ENCODE measurements around the gene ZSCAN30.

ZSCAN30 gene

DNA sequence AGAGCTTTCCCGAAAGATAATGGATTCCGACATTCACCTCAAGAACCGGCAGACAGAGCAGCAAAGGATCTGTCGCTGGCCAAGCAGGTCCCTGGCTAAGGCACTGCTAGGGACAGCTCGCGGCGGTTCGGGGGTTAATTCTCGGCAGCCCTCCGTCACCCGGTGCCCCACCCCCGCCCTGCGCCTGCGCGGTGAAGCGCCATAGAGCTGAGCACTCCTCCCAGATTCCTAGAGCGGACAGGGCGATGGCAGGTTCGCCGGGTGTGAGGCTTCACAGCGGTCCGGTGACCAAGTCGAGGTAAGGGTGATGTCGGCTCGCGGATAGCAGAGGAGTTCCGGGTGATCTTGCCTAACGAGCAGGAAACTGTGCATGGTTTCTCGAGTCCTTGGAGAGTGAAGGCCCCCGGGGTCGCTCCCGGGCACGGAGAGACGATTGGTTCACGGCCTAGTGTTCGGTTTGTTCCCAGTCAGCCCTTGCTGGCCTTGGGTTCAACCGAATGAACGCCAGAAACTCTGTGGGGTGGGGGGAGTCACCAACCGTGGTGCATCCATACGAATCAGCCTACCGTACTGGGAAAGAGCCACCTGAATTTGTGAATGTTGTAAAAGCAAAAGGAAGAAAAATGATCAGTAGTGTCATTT is at the start of gene ZSCAN30:
Gene ZSCAN30 (minus strand): TSS at position 136 of the 642 bp plus-strand sequence. CDS start 25,877 bp downstream, outside the sequence.
- DNase-seq = no peak

DNA sequence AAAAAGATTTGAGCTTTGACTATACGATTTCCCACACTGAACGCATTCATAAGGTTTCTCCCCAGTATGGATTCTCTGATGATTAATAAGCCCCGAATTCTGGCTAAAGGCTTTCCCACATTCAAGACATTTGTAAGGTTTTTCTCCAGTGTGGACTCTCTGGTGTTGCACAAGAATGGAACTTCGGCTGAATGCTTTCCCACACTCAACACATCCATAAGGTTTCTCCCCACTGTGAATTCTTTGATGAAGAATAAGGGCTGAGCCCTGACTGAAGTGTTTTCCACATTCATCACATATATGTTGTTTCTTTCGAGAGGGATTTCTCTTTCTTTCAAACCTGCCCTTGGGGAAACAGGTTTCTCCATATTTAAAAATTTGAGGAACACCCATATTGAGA is 47.3 kb upstream of the ZSCAN30 start:
- no peak for DNase-seq

DNA sequence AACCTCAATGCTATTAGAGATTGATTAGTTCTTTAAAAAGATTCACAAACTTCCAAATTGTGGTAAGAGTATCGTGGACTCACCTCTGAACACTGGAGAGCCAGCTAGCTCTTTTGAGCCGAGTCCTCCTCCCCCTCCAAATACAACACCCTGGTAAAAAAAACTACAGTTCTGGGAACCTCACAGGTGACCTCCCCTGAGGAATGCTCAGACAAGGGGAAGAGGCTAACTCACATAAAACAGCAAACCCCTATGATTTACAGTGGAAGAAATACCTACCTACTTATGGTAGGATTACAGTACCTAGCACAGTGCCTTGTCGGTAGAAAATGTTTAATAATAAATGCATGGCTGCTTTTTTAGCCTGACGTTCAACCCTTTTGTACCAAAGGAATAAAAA is 45.8 kb upstream of the ZSCAN30 start:
- DNase-seq = no peak

DNA sequence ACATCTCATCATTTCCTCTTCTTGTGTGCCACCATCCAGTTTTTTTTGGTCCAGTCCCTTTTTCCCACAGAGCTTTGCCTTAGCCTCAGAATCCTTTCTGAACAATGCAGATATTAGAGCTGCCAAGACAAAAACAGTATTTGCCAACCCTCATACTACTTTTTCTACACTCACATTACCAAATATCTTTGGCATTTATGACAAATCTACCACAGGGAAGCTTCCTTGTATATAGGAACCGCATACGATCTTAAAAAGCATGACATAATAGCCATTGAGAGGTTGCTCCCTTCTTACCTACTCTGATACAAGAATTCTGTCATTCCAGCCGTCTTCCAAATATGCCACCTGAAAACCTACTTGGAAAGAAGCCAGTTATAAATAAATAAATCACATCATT is 44.8 kb upstream of the ZSCAN30 start:
- DNase-seq = no peak

DNA sequence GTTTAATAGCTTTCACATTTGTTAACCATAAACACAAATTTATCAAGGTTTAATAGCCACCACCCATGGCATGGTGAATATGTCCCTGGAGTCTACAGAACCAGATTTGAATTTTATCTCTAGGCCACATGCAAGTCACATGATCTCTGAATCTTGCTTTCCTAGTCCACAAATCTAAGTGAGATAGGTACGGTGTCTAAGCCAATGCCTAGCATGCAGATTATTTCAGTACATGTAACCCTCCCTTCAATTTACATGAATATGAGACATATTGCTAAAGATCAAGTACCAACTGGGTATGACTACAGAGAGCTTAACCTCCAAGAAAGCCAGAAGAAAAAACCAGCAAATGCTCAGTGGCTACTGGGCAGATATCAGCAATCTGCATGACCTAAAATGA is 44.2 kb upstream of the ZSCAN30 start:
- DNase-seq = no peak

DNA sequence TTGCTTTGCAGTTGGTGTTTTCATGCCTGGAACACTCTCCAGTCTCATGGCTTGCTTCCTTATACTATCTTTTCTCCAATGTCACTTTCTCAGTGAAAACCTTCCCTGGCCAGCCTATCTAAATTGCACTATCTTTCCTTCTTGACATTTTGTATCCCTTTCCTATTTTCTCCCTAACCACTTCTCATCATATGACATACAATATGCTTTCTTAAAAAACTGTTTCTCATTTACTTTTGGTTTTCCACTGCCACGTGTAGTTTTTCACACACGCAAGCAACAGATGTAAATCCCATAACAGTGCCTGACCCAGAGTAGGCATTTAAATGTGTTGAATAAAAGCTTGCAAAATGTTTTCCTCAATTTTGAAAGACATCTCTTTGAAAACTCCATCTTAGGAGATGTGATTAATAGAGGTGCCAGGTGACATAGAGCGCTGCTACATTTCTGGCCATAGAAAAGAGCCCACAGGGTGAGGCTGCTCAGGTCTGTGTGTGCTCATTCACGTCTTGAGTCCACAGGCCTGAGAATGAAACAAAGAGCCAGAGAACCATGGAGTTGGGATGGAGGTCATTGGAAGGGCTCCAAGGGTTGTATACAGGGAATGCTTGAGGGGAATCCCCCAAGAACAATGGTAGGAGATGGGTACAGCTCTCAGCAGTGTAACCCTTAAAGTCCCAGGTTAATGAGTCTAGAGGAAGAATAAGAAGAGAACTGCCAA is 41.5 kb upstream of the ZSCAN30 start:
- no peak for DNase-seq

DNA sequence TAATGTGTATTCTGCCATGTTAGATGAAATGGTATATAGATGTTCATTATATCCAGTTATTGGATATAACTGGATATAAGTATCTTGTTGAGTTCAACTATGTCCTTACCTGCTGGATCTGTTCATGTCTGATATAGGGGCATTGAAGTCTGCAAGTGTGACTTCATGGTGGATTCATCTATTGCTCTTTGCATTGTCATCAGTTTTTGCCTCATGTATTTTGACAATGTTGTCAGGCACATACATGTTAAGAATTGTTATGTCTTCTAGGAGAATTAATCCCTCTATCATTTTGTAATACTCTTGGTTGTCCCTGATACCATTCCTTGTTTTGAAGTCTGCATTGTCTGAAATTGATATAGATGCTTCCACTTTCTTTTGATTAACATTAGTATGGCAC is 38.8 kb upstream of the ZSCAN30 start:
- no peak for DNase-seq

DNA sequence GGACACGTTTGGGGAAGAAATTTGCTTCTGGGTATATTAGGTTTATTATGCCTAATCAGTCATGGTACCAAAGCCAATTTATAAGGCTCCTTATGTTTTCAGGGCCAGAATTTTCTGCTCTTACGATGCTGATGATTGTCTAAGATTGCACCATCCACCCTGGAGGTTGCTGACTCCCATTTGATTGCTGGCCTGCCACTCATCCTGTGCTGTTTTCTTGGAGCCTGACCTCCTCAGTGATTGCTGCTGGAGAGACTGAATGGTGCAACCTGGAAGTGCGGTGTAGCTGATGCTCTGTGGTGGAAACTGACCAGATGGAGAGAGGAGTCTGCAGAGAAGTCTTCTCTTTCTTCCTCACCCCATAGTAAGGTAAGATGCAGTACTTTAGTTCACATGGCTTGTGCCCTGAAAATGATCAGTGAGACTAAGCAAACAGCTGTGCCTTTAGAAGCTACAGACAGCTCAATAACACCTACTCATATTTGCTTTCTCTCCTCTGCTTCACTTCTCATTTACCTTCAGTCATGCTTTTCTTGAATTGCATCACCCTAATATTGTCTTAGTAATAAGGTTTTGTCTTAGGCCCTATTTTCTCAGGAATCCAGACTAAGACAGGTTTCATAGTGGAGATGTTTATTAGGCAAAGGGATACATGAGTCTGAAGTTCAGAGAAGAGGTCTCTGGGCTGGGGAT is 36.8 kb upstream of the ZSCAN30 start:
- DNase-seq = no peak

DNA sequence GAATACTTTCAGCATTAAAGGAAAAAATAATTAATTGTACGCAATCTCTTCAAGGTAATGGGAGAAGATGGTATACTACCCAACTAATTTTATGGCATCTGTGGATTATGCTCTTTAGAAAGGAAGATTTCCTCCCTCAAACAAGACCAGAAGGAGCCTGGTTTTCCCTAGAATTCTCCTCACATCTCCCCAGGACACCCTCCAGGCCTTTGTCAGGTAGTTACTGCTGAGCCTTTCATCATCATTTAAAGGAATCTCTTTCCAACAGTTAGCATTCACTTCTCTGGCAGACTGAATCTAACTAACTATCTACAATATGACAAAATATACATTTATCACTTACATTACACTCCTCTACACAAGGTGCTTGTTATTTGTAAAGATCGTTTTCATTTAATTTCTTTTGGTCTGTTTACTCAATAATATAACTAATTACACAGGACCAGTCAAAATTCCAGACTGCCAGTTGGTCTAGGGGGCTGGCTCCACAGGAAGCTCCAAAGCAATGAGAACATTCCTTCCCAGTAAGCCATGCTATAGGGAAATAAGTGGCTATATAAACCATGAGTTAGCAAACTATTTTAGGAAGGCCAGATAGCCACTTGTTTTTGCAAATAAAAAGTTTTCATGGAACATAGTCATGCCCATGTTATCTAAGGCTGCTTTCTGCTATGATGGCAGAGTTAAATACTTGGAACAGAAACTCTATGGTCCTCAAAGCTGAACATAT is 35.1 kb upstream of the ZSCAN30 start:
- no peak for DNase-seq

DNA sequence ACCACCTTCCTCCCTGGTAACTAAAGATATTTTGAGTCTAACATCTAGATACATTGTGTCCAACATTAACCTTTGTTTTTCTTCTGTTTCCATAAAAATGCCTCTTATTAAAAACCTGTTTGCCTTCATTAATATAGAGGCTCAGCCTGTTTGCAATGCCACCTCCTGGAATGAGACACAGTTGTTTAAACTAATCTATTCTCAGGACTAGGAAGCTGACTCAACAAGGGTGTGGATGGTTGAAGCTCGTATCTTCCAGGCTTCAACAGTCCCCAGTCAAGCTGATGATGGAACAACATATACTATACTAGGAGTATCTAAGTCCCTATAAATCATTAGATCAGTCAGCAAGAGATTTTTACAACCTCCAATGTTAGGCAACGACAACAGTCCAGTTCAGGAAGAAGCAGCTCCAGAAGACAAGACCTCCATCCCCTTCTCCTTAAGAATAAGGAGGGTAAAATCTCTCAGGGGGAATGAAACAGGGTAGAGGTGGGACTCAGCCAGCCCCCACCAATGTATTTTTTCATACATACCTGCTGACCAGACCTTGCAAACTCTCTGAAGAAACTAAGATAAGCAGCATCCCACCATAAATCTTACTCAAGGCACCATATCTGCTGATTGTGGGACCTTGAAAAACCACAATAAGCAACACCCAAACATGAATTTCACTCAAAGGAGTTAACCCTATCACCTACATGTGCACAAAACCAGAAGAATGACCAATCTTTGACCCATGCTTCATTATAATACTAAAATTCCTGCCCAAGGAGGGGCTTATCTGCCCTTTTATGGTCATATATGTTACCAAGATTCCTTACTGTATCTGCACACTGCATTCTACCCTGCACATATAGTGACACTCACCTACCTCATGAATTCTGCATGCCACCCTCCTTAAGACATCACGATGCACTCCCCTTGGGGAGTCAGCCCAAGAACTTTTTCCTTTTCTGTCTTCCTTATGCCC is 32.7 kb upstream of the ZSCAN30 start:
- DNase-seq = no peak

DNA sequence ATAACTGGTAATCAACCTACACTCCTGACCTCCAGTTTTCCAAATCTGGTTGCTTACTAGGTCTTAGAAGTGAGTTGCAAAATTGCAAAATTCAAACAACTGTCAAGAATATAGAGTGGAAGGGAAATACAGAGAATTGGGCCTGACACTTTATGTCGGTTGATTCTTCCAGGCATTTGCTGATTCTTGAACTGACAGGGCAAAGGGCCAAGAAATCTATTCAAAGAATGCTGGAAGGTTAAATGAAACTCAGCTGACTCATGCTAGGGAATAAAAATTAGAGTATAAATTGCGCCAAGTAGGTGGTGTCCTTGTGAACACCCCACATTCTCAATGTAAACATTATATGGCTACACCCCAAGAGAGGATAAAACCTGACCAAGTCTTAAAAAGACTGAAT is 21.5 kb upstream of the ZSCAN30 start:
- DNase-seq = no peak

DNA sequence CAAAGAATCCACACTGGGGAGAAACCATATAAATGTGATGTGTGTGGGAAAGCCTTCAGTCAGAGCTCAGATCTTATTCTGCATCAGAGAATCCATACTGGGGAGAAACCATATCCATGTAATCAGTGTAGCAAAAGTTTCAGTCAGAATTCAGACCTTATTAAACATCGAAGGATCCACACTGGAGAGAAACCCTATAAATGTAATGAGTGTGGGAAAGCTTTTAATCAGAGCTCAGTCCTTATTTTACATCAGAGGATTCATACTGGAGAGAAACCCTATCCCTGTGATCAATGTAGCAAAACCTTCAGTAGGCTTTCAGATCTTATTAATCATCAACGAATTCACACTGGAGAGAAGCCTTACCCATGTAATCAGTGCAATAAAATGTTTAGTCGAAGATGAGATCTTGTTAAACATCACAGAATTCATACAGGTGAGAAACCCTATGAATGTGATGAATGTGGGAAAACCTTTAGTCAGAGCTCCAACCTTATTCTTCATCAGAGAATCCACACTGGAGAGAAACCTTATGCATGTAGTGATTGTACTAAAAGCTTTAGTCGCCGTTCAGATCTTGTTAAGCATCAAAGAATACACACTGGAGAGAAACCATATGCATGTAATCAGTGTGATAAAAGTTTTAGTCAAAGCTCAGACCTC is 16.7 kb upstream of the ZSCAN30 start:
- DNase-seq = no peak

DNA sequence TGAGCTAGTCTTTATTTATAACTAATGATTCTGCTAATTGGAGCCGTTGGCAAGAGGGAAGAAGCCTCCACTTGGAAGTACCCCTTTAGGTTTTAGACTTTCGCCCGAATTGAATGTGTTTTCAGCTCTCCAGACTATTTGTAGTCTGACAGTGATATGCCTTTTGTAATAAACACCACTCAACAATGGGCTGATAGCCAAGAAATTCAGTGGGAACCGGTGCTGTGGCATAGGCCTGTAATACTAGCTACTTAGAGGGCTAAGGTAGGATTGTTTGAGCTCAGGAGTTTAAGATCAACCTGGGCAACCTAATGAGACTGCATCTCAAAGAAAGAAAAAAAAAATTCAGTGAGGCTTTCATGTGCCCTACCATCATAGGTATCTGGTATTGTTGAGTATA is 13.6 kb upstream of the ZSCAN30 start:
- no peak for DNase-seq

DNA sequence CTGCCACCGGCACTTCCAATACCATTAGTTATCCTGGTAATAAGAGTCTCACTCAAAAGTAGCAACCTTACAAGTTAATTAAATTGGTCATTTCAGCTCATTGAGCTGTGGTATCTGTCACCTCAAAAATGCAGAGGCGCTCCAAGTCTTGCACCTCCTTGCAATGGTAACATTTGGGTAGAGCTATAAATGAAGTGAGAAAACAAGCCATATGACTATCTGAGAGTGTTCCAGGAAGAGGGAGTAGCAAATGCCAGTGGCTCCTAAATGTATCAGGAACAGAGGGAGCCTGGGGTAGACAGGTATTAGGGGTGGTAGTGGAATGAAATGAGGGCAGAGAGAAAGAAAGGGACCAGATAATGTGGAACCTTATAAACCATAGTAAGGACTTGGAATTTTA is 6.0 kb upstream of the ZSCAN30 start:
- no peak for DNase-seq

DNA sequence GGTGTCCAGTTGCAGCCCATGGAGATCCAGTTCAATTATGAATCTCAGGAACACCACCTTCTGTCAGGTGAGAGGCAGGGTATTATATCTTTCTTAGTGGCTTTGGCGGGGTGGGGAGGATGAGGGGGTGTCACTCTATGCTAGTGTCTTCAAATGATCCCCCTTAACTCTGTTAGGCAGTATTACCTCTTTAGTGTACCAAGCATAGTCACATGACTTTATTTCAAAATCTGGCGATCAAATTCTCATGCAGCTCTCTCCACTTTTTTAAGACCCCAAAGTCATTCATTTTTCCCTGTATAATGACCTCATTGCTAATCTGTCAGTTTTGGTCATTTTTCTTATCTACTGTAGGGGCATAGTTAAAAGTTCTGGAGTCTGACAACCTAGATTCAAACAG is 1.1 kb upstream of the ZSCAN30 start:
- DNase-seq = no peak

DNA sequence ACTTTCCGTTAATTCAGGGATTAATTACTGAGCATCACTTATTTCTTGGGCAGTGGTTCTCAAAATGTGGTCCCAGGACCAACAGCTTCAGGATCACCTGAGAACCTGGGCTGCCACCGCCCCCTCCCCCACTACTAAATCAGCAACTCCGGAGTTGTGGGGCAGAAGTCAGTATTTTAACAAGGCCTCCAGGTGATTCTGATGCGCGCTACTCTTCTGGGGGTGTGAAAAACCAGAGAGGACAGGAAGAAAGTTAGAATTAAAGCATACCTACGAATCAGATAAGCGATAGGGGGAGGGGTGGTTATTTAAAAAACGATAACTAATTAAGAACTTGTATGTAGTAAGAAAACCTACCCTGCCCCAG is 319 bp downstream of the ZSCAN30 start:
- no peak for DNase-seq

DNA sequence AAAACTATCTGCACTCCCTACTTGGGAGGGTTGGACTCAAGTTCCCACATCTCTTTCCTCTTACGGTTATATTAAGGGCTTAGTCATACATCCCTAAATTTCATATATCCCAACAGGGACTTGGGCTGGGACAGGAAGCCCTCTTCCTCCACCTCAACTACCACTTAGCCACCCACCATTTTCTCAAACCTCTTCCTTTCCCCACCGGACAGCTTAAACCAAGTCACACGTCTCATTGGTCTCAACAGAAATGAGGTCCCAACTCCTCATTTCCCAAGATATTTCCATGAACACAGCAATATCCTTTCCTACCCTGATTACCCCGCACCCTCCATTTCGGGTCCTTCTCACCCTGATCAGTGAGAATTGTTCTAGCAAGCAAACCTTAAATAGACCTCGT is 736 bp downstream of the ZSCAN30 start:
- no peak for DNase-seq

DNA sequence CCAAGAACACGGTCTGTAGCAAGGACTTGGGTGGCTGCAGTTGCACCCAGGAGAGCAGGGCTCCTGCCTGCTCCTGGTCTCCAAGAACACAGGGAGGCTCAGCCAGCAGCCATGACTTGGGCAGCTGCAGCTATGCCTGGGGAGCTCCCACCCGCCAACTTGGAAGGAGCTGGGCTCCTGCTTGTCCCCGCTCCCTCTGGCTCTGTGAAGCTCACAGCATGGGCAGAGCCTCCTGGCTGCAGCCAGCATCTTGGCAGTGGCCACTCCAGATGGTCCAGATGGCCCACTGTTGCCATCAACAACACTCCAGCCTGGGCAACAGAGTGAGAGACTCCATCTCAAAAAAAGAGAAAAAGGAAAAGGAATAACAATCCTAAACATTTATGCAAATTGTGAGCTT is 5.2 kb downstream of the ZSCAN30 start:
- DNase-seq = no peak

DNA sequence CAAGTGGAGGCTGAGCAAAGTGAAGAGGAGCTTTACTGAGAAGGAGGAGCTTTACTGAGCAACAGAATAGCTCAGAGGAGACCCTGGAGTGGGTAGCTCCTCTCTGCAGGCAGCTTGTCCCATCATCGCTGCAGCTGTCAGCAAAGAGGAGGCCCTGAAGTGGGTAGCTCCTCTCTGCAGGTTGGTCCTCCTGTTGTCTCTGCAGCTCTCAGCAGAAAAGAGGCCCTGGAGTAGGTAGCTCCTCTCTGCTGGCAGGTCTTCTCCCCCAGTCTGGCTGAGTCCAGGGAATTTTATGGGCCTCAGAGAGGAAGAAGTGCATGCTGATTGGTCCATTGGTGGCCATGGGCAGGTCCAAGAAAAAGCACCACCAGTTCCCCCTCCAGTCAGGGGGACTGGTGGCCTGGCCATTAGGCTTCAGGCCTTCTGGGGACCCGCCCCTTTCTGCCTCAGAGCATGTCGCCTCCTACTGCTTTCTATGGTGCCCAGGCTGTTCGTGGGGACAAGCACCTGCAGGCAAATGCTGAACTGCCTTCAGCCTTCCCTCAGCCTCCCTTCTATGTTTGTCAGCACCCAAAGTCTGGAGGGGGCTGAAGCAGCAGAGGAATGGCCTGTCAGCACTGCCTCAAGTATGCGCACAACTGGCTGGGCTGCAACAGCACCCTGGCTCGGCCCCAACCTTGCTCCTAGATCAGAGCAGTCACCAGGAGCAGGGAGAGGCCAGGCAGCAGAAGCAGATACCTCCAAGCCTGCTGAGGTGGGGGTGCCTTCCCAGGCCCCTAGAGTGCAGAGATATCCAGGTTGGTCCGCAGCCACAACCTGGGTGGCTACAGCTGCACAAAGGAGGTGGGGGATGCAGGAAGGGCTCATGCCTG is 5.9 kb downstream of the ZSCAN30 start:
- no peak for DNase-seq

DNA sequence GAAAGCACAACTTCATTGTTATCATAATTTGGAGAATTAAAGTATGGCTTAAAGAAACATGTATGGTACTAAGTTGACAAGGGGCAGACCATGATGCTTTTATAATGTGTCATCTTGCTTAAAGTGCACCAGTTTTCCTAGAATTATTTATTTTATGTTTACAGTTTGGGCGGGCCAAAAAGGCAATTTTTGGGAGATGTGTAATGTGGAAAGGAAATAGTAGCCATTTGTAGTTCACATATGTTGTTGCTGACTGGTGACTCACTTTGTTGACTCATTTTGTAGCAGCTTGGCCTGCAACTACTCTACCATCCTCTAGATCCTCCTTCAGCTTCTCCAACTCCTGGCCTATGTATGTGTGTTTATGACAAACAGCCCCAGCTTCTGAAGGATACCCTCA is 7.7 kb downstream of the ZSCAN30 start:
- DNase-seq = no peak

DNA sequence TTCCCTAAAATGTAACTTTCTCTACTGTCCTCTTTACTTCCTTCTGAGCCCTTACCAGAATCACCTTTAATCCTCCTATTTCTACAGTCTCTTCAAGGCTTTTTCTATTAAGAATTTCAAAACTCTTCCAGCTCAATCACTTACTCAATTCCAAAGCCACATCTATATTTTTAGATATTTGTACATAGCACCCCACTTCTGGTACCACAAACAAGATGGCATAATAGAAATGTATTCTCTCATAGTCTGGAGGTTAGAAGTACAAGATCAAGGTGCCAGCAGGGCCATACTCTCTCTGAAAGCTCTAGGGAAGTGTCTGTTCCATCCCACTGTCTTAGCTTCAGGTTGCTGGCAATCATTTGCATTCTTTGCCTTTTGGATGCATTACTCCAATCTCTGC is 11.1 kb downstream of the ZSCAN30 start:
- no peak for DNase-seq
